Liver (tissue), 9 donors: ENCODE measurements around the gene GNPTAB. TPM values are rescaled to one million over a fixed set of nuclear protein-coding genes. Genes with fewer than 3 reads are reported as not detected.

Experiments used
- DNase-seq: peaks from one replicate; pipeline ENCODE4 v3.0.0-alpha.2; 2017; ENCODE audit warnings: low spot score
- H3K27ac ChIP-seq, 2 donors: one replicate each; pipeline ENCODE4 v1.7.0; 2013; ENCODE audit warnings: inconsistent platforms in 2 of 2, low read length in 2 of 2, control low read depth in 1 of 2, low read depth in 1 of 2, mild to moderate bottlenecking in 1 of 2
- H3K27me3 ChIP-seq, 4 donors: one replicate each; pipeline versions ENCODE4 v1.6.1 to v1.7.0; 2013; ENCODE audit warnings: low read length in 3 of 4, inconsistent platforms in 1 of 4, mild to moderate bottlenecking in 1 of 4, moderate library complexity in 1 of 4; ENCODE audit not compliant: control insufficient read depth in 4 of 4, insufficient read depth in 4 of 4
- H3K36me3 ChIP-seq, 4 donors: one replicate each; pipeline versions ENCODE4 v1.6.1 to v1.7.0; 2013; ENCODE audit warnings: low read length in 3 of 4, mild to moderate bottlenecking in 3 of 4, low read depth in 1 of 4, moderate library complexity in 1 of 4; ENCODE audit not compliant: control insufficient read depth in 4 of 4, insufficient read depth in 3 of 4
- H3K4me1 ChIP-seq, 4 donors: one replicate each; pipeline versions ENCODE4 v1.6.1 to v1.7.0; 2013; ENCODE audit warnings: low read length in 3 of 4, mild to moderate bottlenecking in 3 of 4, moderate library complexity in 1 of 4; ENCODE audit not compliant: control insufficient read depth in 4 of 4, insufficient read depth in 4 of 4
- H3K4me3 ChIP-seq, 3 donors: one replicate each; pipeline versions ENCODE4 v1.6.1 to v1.7.0; 2013; ENCODE audit warnings: low read length in 3 of 3, control low read depth in 1 of 3, low read depth in 1 of 3, mild to moderate bottlenecking in 1 of 3
- H3K9ac ChIP-seq, 2 donors: one replicate each; pipeline ENCODE4 v1.7.0; 2013; ENCODE audit warnings: low read length in 2 of 2, mild to moderate bottlenecking in 2 of 2, moderate library complexity in 2 of 2, control low read depth in 1 of 2, low read depth in 1 of 2
- H3K9me3 ChIP-seq, 4 donors: one replicate each; pipeline versions ENCODE4 v1.6.1 to v1.7.0; 2013; ENCODE audit warnings: low read length in 3 of 4; ENCODE audit not compliant: control insufficient read depth in 4 of 4
- CTCF ChIP-seq: fragments of 150-350 bp; IDR thresholded peaks from 2 replicates; pipeline ENCODE4 v1.5.1; 2017; ENCODE audit warnings: improper control_type of control experiment, low read depth, low read length; ENCODE audit not compliant: missing input control
- EGR1 ChIP-seq, 2 donors: IDR thresholded peaks; 2 replicates each; pipeline ENCODE4 v1.6.1; 2016 to 2018; ENCODE audit warnings: antibody characterized with exemption in 2 of 2, low read depth in 2 of 2
- FOXA1 ChIP-seq: IDR thresholded peaks from 2 replicates; pipeline ENCODE4 v1.6.1; 2016; ENCODE audit warnings: antibody characterized with exemption
- FOXA2 ChIP-seq: IDR thresholded peaks from 2 replicates; pipeline ENCODE4 v1.6.1; 2016; ENCODE audit warnings: antibody characterized with exemption
- GABPA ChIP-seq, 2 donors: IDR thresholded peaks in 1 of 2; conservative IDR thresholded peaks in 1 of 2; 2 replicates each; pipeline ENCODE4 v1.6.1; 2016; ENCODE audit warnings: antibody characterized with exemption in 2 of 2, mild to moderate bottlenecking in 1 of 2, moderate library complexity in 1 of 2
- HNF4G ChIP-seq: IDR thresholded peaks from 2 replicates; pipeline ENCODE4 v1.6.1; 2016; ENCODE audit warnings: antibody characterized with exemption
- JUND ChIP-seq, 2 donors: IDR thresholded peaks; 2 replicates each; pipeline ENCODE4 v1.6.1; 2016; ENCODE audit warnings: antibody characterized with exemption in 2 of 2
- NR2F2 ChIP-seq: IDR thresholded peaks from 2 replicates; pipeline ENCODE4 v1.6.1; 2016; ENCODE audit warnings: antibody characterized with exemption
- RAD21 ChIP-seq, 2 donors: IDR thresholded peaks; 2 replicates each; pipeline ENCODE4 v1.6.1; 2016; ENCODE audit warnings: antibody characterized with exemption in 2 of 2, mild to moderate bottlenecking in 2 of 2
- SP1 ChIP-seq: IDR thresholded peaks from 2 replicates; pipeline ENCODE4 v1.6.1; 2018; ENCODE audit warnings: antibody characterized with exemption, mild to moderate bottlenecking
- WGBS: extraction: QIAGEN DNeasy Blood & Tissue Kit; methylation state at CpG from one replicate; pipeline ENCODE4 v1.1.7; 2013; 5-methylcytosine and 5-hydroxymethylcytosine counted together
- polyA plus RNA-seq, 2 donors: library from polyadenylated mRNA; stranded (reverse) in 1 of 2; unstranded in 1 of 2; fragments of 200-250 nt in 1 of 2; fragments of >200 nt in 1 of 2; fragmentation: Nextera tagmentation in 1 of 2; extraction: Ambion mirVana in 1 of 2; gene quantifications; one replicate each; pipeline versions ENCODE4 v1.2.1 to v1.2.3, GENCODE V29; 2013 to 2015
- total RNA-seq, 2 donors: library from RNA; depleted of rRNA; stranded (reverse); fragments of >200 nt; gene quantifications; one replicate each; pipeline ENCODE4 v1.2.3, GENCODE V29; 2014
- TF ChIP-seq, protein P1 (sequence below): IDR thresholded peaks from 2 replicates; pipeline ENCODE4 v1.6.1; 2016; ENCODE audit warnings: antibody characterized with exemption
- TF ChIP-seq, protein P2 (sequence below): IDR thresholded peaks from 2 replicates; pipeline ENCODE4 v1.6.1; 2016; ENCODE audit warnings: antibody characterized with exemption
- TF ChIP-seq, protein P3 (sequence below): IDR thresholded peaks from 2 replicates; pipeline ENCODE4 v1.6.1; 2016; ENCODE audit warnings: antibody characterized with exemption, mild to moderate bottlenecking
- TF ChIP-seq, protein P4 (sequence below): IDR thresholded peaks from 2 replicates; pipeline ENCODE4 v1.6.1; 2016; ENCODE audit warnings: antibody characterized with exemption
- donor health status: healthy.
- donor health status: healthy.
- donor health status: healthy.
- donor health status: healthy.
- donor health status: healthy.

Gene GNPTAB
- total and polyA plus RNA-seq, 4 donors, result 4.6 to 11.1 (median 7.7) TPM

GRCh38 chr12:101763246-101763931 lies 67.4 kb downstream of the GNPTAB start:
- Histone ChIP-seq H3K9me3 (no peaks in the 10 kb centered on the region), H3K27me3 (no peaks in the 10 kb centered on the region), H3K27ac (no peak overlapping the region), H3K4me3 (no peak overlapping the region), H3K4me1 (no peaks in the 10 kb centered on the region), H3K9ac (no peak overlapping the region), H3K36me3 (peaks cover 1 to 14% (median 6%) of the 10 kb centered on the region in 4 donors)
- 80% methylated on average over 6 of the region's 6 CpGs for WGBS
- TF ChIP-seq, protein P1, sequence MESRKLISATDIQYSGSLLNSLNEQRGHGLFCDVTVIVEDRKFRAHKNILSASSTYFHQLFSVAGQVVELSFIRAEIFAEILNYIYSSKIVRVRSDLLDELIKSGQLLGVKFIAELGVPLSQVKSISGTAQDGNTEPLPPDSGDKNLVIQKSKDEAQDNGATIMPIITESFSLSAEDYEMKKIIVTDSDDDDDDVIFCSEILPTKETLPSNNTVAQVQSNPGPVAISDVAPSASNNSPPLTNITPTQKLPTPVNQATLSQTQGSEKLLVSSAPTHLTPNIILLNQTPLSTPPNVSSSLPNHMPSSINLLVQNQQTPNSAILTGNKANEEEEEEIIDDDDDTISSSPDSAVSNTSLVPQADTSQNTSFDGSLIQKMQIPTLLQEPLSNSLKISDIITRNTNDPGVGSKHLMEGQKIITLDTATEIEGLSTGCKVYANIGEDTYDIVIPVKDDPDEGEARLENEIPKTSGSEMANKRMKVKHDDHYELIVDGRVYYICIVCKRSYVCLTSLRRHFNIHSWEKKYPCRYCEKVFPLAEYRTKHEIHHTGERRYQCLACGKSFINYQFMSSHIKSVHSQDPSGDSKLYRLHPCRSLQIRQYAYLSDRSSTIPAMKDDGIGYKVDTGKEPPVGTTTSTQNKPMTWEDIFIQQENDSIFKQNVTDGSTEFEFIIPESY, result no peak
- no peak for TF ChIP-seq FOXA1
- TF ChIP-seq, protein P2, sequence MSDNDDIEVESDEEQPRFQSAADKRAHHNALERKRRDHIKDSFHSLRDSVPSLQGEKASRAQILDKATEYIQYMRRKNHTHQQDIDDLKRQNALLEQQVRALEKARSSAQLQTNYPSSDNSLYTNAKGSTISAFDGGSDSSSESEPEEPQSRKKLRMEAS, result no peak
- TF ChIP-seq SP1, result no peak
- no peak for TF ChIP-seq EGR1 (IDR thresholded peaks at IDR 0.05; ENCODE audit: low read depth in 2 of 2)
- TF ChIP-seq FOXA2, result no peak
- TF ChIP-seq, protein P3, sequence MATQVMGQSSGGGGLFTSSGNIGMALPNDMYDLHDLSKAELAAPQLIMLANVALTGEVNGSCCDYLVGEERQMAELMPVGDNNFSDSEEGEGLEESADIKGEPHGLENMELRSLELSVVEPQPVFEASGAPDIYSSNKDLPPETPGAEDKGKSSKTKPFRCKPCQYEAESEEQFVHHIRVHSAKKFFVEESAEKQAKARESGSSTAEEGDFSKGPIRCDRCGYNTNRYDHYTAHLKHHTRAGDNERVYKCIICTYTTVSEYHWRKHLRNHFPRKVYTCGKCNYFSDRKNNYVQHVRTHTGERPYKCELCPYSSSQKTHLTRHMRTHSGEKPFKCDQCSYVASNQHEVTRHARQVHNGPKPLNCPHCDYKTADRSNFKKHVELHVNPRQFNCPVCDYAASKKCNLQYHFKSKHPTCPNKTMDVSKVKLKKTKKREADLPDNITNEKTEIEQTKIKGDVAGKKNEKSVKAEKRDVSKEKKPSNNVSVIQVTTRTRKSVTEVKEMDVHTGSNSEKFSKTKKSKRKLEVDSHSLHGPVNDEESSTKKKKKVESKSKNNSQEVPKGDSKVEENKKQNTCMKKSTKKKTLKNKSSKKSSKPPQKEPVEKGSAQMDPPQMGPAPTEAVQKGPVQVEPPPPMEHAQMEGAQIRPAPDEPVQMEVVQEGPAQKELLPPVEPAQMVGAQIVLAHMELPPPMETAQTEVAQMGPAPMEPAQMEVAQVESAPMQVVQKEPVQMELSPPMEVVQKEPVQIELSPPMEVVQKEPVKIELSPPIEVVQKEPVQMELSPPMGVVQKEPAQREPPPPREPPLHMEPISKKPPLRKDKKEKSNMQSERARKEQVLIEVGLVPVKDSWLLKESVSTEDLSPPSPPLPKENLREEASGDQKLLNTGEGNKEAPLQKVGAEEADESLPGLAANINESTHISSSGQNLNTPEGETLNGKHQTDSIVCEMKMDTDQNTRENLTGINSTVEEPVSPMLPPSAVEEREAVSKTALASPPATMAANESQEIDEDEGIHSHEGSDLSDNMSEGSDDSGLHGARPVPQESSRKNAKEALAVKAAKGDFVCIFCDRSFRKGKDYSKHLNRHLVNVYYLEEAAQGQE, result no peak
- no peak for TF ChIP-seq JUND (IDR thresholded peaks at IDR 0.05)
- no peak for TF ChIP-seq CTCF
- TF ChIP-seq HNF4G, result no peak
- TF ChIP-seq, protein P4, sequence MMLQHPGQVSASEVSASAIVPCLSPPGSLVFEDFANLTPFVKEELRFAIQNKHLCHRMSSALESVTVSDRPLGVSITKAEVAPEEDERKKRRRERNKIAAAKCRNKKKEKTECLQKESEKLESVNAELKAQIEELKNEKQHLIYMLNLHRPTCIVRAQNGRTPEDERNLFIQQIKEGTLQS, result no peak
- DNase-seq, result no peak

DNA sequence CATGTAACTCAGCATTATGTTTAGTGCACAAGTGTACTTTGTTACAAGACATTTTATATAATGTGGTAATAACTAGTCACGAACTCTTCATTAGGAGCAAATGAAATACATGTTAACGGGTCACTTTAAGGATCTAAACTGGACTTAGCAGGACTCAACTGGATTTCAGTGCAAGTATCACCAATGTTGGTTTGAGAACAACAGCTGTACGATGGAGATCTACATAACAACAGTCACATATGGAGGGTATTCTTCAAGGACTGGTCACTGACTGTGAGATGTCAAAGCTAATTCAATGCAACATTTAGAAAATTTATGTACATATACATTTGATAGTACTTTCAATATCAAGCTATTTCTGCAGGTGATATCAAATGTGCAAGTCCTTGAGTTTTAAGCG lies 69.0 kb downstream of the GNPTAB start:
- Histone ChIP-seq H3K27ac (no peak overlapping the region), H3K9me3 (no peaks in the 10 kb centered on the region), H3K27me3 (no peaks in the 10 kb centered on the region), H3K4me3 (no peak overlapping the region), H3K4me1 (no peaks in the 10 kb centered on the region), H3K9ac (no peak overlapping the region), H3K36me3 (peaks cover 1 to 14% (median 6%) of the 10 kb centered on the region in 4 donors)
- TF ChIP-seq CTCF, result no peak
- TF ChIP-seq, protein P2, result no peak
- TF ChIP-seq SP1, result no peak
- TF ChIP-seq RAD21 (IDR thresholded peaks at IDR 0.05), result no peak
- TF ChIP-seq NR2F2, result no peak
- no peak for TF ChIP-seq EGR1 (IDR thresholded peaks at IDR 0.05; ENCODE audit: low read depth in 2 of 2)
- no peak for TF ChIP-seq HNF4G
- no peak for TF ChIP-seq GABPA (IDR thresholded peaks at IDR 0.05 in 1 of 2, conservative IDR thresholded peaks at IDR 0.05 in 1 of 2)
- no peak for TF ChIP-seq JUND (IDR thresholded peaks at IDR 0.05)
- TF ChIP-seq, protein P1, result no peak
- DNase-seq, result no peak
- 97% methylated on average over 4 of the region's 4 CpGs for WGBS
